Neural progenitor cell (in vitro differentiated cells): ENCODE data around the gene STRIP2.

ENCODE experiments used
- EZH2 ChIP-seq: fragments of 200-600 bp; sonication (generic); IDR thresholded peaks from 2 replicates; pipeline ENCODE4 v1.6.1; 2017; ENCODE audit warnings: antibody characterized with exemption, mild to moderate bottlenecking, moderate library complexity
- TF ChIP-seq, protein P1 (sequence below): fragments of 200-600 bp; sonication (generic); IDR thresholded peaks from 2 replicates; pipeline ENCODE4 v1.5.1; 2017; ENCODE audit warnings: antibody characterized with exemption, mild to moderate bottlenecking

DNA sequence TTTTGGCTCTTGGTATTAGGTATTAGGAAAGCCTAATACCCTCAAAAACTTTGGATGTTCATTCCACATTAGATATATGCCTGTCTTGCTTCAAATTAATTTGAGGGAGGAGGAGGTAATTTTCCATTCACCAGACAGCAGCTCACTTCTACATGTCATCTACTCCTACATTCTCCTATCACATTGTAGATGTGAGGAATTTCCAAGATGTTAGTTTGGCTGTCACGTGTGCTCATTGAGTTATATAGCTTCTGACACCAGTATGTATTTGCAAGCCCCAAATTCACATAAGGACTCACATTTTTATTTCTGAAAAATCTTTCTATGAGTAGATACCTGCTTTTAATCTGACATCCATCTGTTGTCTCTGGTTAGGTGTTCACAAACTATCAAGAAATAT lies 45.6 kb downstream of the STRIP2 start:
- TF ChIP-seq, protein P1, sequence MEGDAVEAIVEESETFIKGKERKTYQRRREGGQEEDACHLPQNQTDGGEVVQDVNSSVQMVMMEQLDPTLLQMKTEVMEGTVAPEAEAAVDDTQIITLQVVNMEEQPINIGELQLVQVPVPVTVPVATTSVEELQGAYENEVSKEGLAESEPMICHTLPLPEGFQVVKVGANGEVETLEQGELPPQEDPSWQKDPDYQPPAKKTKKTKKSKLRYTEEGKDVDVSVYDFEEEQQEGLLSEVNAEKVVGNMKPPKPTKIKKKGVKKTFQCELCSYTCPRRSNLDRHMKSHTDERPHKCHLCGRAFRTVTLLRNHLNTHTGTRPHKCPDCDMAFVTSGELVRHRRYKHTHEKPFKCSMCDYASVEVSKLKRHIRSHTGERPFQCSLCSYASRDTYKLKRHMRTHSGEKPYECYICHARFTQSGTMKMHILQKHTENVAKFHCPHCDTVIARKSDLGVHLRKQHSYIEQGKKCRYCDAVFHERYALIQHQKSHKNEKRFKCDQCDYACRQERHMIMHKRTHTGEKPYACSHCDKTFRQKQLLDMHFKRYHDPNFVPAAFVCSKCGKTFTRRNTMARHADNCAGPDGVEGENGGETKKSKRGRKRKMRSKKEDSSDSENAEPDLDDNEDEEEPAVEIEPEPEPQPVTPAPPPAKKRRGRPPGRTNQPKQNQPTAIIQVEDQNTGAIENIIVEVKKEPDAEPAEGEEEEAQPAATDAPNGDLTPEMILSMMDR: no peak
- no peak for TF ChIP-seq EZH2
